ENCODE data around the gene SELENOO.

- TF ChIP-seq CTCF (IDR thresholded peaks at IDR 0.05) (no peak), ZFX (IDR thresholded peaks at IDR 0.05; ENCODE audit: borderline replicate concordance) (no peak)
Measured at GRCh38 chr22:50177537-50178470, 23.0 kb upstream of the SELENOO start.
